Measurements from ENCODE around the gene USP16.

Gene USP16

GRCh38 chr21:29033871-29034270, 9.4 kb downstream of the USP16 start:
- no peak for DNase-seq (ENCODE audit: low read depth)

GRCh38 chr21:29034678-29035077, 10.2 kb downstream of the USP16 start:
- no peak for DNase-seq (ENCODE audit: low read depth)

GRCh38 chr21:29052224-29052623, 27.8 kb downstream of the USP16 start:
- no peak for DNase-seq (ENCODE audit: low read depth)

GRCh38 chr21:29053011-29053553, 28.6 kb downstream of the USP16 start:
- DNase-seq (ENCODE audit: low read depth) = no peak

- DNase-seq (ENCODE audit: low read depth) = no peak
Measured at GRCh38 chr21:29053656-29054055, 29.2 kb downstream of the USP16 start.

- no peak for DNase-seq (ENCODE audit: low read depth)
Measured at GRCh38 chr21:29055080-29055479, 30.6 kb downstream of the USP16 start.

- no peak for DNase-seq (ENCODE audit: low read depth)
Measured at GRCh38 chr21:29056005-29056404, 31.5 kb downstream of the USP16 start.

- DNase-seq (ENCODE audit: low read depth) = no peak
Measured at GRCh38 chr21:29056538-29057050, 32.1 kb downstream of the USP16 start.

GRCh38 chr21:29064850-29065481, 40.5 kb downstream of the USP16 start:
- DNase-seq (ENCODE audit: low read depth) = no peak

GRCh38 chr21:29072873-29073221, 48.4 kb downstream of the USP16 start:
- no peak for DNase-seq (ENCODE audit: low read depth)

- DNase-seq (ENCODE audit: low read depth) = peak; percentile 96
Measured at GRCh38 chr21:29073222-29074006, 48.9 kb downstream of the USP16 start, which contains the start of gene CCT8. TSS of gene CCT8 (minus strand) at chr21:29073648. CDS start at chr21:29073590, 58 bp downstream.

- DNase-seq (ENCODE audit: low read depth) = no peak
Measured at GRCh38 chr21:29074007-29074376, 49.5 kb downstream of the USP16 start.

GRCh38 chr21:29074783-29075182, 50.3 kb downstream of the USP16 start:
- no peak for DNase-seq (ENCODE audit: low read depth)

GRCh38 chr21:29075706-29076466, 51.4 kb downstream of the USP16 start:
- no peak for DNase-seq (ENCODE audit: low read depth)

- peak; percentile 49 for DNase-seq (ENCODE audit: low read depth)
Measured at GRCh38 chr21:29076731-29077640, 52.5 kb downstream of the USP16 start.

GRCh38 chr21:29077651-29078090, 53.2 kb downstream of the USP16 start:
- DNase-seq (ENCODE audit: low read depth) = no peak

GRCh38 chr21:29078869-29079767, 54.6 kb downstream of the USP16 start:
- peak; percentile 26 for DNase-seq (ENCODE audit: low read depth)

GRCh38 chr21:29080454-29080941, 56.0 kb downstream of the USP16 start:
- DNase-seq (ENCODE audit: low read depth) = no peak

- no peak for DNase-seq (ENCODE audit: low read depth)
Measured at GRCh38 chr21:29082046-29082815, 57.8 kb downstream of the USP16 start.
